Measurements from ENCODE around the gene TMEFF2.

TMEFF2 gene

GRCh38 chr2:192124571-192124970 lies 70.2 kb downstream of the TMEFF2 start:
- TF ChIP-seq, protein P1, sequence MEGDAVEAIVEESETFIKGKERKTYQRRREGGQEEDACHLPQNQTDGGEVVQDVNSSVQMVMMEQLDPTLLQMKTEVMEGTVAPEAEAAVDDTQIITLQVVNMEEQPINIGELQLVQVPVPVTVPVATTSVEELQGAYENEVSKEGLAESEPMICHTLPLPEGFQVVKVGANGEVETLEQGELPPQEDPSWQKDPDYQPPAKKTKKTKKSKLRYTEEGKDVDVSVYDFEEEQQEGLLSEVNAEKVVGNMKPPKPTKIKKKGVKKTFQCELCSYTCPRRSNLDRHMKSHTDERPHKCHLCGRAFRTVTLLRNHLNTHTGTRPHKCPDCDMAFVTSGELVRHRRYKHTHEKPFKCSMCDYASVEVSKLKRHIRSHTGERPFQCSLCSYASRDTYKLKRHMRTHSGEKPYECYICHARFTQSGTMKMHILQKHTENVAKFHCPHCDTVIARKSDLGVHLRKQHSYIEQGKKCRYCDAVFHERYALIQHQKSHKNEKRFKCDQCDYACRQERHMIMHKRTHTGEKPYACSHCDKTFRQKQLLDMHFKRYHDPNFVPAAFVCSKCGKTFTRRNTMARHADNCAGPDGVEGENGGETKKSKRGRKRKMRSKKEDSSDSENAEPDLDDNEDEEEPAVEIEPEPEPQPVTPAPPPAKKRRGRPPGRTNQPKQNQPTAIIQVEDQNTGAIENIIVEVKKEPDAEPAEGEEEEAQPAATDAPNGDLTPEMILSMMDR (IDR thresholded peaks at IDR 0.05) = no peak

GRCh38 chr2:192123847-192124246 lies 70.9 kb downstream of the TMEFF2 start:
- TF ChIP-seq, protein P1 (IDR thresholded peaks at IDR 0.05) = no peak

GRCh38 chr2:192122946-192123345 lies 71.8 kb downstream of the TMEFF2 start:
- TF ChIP-seq, protein P1 (IDR thresholded peaks at IDR 0.05) = no peak

- TF ChIP-seq, protein P1 (IDR thresholded peaks at IDR 0.05) = no peak
Observed at GRCh38 chr2:192122141-192122540, 72.6 kb downstream of the TMEFF2 start.

DNA sequence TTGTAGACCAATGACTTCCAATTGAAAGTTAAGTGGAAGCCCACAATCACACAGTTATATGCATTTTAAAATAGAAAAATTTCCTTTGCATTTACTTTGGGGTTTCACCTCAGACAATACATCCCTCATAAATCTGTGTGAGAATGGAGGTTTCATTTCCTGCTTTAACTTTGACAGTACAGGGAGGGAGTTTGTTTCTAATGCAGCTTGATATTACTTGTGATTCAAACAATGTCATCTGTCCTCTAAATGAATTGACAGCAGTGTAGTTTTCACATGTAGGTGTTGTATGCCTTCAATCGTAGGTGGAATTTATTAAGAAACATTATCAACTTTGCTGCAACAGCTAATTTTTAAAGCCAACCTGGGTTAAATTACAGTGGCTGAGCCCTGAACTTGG lies 75.2 kb downstream of the TMEFF2 start:
- TF ChIP-seq, protein P1 (IDR thresholded peaks at IDR 0.05) = no peak

DNA sequence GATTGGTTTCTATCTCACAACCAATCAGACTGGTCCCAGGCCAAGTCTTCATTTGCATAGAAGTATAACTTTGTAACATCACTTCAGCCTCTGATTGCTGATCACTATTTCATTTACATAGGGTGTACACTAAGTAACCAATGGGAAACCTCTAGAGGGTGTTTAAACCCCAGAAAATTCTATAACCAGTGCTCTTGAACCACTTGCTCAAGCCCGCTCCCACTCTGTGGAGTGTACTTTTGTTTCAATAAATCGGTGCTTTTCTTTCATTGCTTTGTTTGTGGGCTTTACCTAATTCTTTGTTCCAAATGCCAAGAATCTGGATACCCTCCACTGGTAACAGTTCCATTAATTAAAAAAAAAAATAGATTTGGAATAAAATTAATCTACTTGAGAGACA lies 77.0 kb downstream of the TMEFF2 start:
- TF ChIP-seq, protein P1 (IDR thresholded peaks at IDR 0.05) = no peak

- TF ChIP-seq, protein P1 (IDR thresholded peaks at IDR 0.05) = no peak
Observed at GRCh38 chr2:192099742-192100141, 95.0 kb downstream of the TMEFF2 start.

- TF ChIP-seq, protein P1 (IDR thresholded peaks at IDR 0.05) = no peak
Observed at GRCh38 chr2:192098814-192099491, 95.8 kb downstream of the TMEFF2 start.

All from LNCAP (cell line).